GM18505 (cell line): Measurements from ENCODE around the gene ADAMTS3.

ENCODE experiments used
- ATAC-seq: cut with Tn5 transposase; IDR thresholded peaks from one replicate; pipeline ENCODE4 v1.9.1; 2021; ENCODE audit not compliant: unreplicated experiment
- POLR2A ChIP-seq: IDR thresholded peaks from 4 replicates; pipeline ENCODE4 v1.6.1; 2011; ENCODE audit warnings: borderline replicate concordance; ENCODE audit not compliant: insufficient read depth, insufficient read length; ENCODE audit errors: extremely low read depth

The ADAMTS3 gene

DNA sequence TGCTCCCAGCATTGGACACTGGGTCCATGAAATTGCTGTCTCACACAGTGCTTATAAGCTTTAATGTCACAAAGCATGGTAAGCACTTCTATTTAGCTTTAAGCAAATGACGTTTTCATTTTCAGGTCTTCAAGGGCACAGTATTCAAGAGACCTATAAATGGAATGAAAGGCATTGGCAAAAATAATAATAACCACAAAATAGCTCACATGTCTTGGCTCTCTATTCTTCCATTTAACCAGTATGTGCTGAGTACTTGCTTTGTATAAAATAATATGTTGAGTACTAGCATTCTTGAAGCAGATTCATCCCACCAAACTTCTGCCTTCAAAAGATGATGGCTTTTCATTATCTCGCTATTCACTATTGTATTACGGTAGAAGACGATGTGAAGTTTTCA lies 203.0 kb downstream of the ADAMTS3 start:
- TF ChIP-seq POLR2A, result no peak
- ATAC-seq, result no peak

- TF ChIP-seq POLR2A, result no peak
- no peak for ATAC-seq
Measured at GRCh38 chr4:72365016-72365415, 204.0 kb downstream of the ADAMTS3 start.

DNA sequence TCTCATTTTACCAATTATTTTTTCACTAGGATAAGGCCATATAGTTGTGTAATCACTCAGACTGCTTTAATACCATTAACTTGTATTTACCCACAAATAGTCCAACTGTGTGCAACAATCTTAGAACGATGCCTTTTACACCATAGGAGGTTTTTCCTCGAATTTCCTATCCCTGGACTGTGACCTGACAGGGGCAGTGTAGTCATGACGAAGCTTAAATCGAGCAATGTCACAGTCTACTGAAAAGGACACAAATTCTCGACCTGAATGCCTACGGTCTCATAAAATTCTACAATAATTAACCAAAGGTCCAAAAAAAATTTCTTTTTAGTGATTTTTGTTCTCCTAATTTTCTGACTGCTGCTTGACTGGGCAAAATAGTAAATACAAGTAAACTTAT lies 208.9 kb downstream of the ADAMTS3 start:
- no peak for ATAC-seq
- TF ChIP-seq POLR2A, result no peak

DNA sequence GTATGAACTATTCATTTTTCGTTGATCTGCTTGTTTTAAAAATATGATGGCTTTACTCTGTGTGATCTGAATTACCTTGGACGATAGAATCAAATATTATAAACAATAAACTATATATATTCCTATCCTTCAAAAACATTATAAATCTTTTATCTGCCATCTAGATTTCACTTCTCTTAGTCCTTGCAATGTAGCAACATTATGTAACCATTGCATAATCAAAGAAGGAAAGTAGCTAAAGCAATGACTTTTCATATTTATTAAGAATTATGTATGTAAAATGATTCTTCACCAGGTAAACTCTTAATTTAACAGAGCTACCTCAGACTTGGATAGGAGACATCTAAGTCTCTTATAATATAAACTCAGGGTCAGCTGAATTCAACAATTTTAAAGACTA lies 210.5 kb downstream of the ADAMTS3 start:
- no peak for TF ChIP-seq POLR2A
- ATAC-seq, result no peak

- no peak for ATAC-seq
- TF ChIP-seq POLR2A, result no peak
Measured at GRCh38 chr4:72357908-72358307, 211.1 kb downstream of the ADAMTS3 start.

- ATAC-seq, result no peak
- no peak for TF ChIP-seq POLR2A
Measured at GRCh38 chr4:72352711-72353110, 216.3 kb downstream of the ADAMTS3 start.

- TF ChIP-seq POLR2A, result no peak
- no peak for ATAC-seq
Measured at GRCh38 chr4:72351521-72351920, 217.5 kb downstream of the ADAMTS3 start.

- no peak for TF ChIP-seq POLR2A
- no peak for ATAC-seq
Measured at GRCh38 chr4:72348701-72349100, 220.3 kb downstream of the ADAMTS3 start.

DNA sequence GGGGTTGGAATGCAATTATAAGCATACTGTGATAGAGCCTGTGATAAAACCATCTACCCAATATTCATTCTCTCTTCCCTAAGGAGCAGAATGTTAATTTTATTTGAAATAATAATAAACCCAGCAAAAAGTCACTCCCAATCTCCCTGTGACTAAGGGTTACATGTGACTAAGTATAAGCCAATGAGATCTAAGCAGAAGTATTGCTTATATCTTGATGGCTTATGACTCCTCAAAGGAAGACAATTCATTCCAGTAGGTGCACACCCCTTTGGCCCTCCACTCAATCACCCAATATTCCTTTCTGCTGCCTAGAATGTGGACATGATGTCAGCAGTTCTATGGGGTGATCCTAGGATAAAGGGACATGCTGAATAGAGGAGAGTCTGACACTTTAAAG lies 224.6 kb downstream of the ADAMTS3 start:
- no peak for TF ChIP-seq POLR2A
- ATAC-seq, result no peak

DNA sequence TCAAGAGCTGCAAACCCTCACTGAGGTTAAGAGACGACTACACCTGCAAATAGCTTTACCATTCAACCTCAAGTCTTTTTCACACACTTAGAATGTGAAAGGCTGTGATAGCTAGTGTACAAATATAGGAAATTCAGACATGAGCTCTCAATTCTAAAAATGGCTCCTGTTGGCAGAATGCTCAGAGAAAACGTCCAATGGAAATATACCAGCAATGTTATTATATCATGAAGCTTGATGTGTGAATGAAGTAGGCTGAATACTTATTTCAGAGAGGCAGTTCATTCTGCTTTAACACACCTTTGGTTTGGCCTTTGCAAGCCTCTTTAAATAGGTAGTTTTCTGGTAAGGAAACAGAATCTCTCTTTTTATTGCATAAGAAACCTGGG lies 227.6 kb downstream of the ADAMTS3 start:
- ATAC-seq, result no peak
- TF ChIP-seq POLR2A, result no peak

- ATAC-seq, result no peak
- no peak for TF ChIP-seq POLR2A
Measured at GRCh38 chr4:72340803-72341431, 228.1 kb downstream of the ADAMTS3 start.

DNA sequence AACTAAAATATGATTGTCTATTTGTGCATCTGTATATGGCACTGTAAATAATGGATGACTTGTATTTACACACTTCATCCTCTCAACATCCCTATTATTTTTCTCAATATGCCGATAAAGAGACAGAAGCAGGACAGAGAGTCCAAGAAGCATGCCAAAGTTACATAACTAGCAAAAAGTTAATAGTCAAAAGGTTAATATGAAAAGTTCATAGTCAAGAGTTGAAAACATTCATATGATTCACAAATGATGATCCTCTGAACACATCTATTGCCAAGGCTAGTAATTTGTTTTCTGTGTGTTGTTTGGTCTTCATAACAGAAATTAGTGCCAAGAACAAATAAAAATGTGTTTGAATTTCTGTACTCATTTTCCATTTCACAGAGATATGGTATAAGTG lies 231.0 kb downstream of the ADAMTS3 start:
- no peak for ATAC-seq
- TF ChIP-seq POLR2A, result no peak

DNA sequence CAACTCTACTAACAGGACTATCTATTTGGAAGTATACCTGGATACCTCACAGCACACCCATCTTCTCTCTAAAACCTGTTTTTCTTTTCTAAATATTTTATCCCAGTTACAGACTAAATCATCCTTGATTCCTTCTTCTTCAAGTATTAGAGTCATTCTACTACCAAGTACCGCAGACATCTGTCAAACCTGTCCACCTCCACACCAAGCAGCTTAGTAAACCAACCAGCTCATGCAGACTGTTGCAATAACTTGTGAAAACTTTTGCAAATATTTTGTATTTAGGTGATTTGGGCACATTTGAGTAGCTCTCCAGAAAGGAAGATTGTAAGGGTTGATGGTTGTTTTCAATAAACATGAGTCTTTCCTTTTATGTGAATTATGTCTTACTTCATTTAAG lies 238.6 kb downstream of the ADAMTS3 start:
- ATAC-seq, result no peak
- TF ChIP-seq POLR2A, result no peak

- no peak for TF ChIP-seq POLR2A
- no peak for ATAC-seq
Measured at GRCh38 chr4:72326692-72327632, 242.1 kb downstream of the ADAMTS3 start.

GRCh38 chr4:72325215-72325614 lies 243.8 kb downstream of the ADAMTS3 start:
- TF ChIP-seq POLR2A, result no peak
- ATAC-seq, result no peak

DNA sequence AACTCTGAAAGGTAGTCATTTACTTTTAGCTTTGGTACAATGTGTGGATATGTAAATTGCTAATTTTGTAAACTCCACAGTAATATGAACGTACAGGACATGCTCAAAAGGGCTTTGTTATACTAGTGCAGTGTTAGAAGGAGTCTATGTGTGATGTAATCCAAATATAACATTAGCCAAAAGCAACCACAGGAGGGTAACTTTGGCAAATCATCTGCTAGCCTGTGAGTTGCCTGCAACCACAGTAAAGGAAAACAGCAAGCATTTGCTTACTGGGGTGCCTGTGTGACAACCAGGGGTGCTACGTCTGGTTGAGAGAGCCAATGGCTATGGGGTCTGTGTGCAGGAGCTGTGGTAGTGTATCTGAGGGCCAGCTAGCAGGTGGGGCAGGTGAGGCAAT lies 245.8 kb downstream of the ADAMTS3 start:
- TF ChIP-seq POLR2A, result no peak
- ATAC-seq, result no peak
